HFF-Myc (cell line): ENCODE data around the gene ZNF324.

Experiments used
- DNase-seq: peaks from one replicate; pipeline ENCODE4 v3.0.0-alpha.2; 2011; ENCODE audit warnings: low read depth; ENCODE audit errors: extremely low read depth
- H3K4me3 ChIP-seq: replicated peaks from 2 replicates; pipeline ENCODE4 v1.5.1; 2011; ENCODE audit warnings: low read depth, mild to moderate bottlenecking, control low read depth, low read length
- TF ChIP-seq, protein P1 (sequence below): IDR thresholded peaks from 2 replicates; pipeline ENCODE4 v1.5.1; 2012; ENCODE audit warnings: mild to moderate bottlenecking, low read depth, low read length, control low read depth; ENCODE audit errors: missing control alignments

The ZNF324 gene

GRCh38 chr19:58474291-58474996 lies 7.6 kb downstream of the ZNF324 start:
- DNase-seq = no peak
- TF ChIP-seq, protein P1, sequence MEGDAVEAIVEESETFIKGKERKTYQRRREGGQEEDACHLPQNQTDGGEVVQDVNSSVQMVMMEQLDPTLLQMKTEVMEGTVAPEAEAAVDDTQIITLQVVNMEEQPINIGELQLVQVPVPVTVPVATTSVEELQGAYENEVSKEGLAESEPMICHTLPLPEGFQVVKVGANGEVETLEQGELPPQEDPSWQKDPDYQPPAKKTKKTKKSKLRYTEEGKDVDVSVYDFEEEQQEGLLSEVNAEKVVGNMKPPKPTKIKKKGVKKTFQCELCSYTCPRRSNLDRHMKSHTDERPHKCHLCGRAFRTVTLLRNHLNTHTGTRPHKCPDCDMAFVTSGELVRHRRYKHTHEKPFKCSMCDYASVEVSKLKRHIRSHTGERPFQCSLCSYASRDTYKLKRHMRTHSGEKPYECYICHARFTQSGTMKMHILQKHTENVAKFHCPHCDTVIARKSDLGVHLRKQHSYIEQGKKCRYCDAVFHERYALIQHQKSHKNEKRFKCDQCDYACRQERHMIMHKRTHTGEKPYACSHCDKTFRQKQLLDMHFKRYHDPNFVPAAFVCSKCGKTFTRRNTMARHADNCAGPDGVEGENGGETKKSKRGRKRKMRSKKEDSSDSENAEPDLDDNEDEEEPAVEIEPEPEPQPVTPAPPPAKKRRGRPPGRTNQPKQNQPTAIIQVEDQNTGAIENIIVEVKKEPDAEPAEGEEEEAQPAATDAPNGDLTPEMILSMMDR = no peak
- no peak overlapping the region for H3K4me3 ChIP-seq

GRCh38 chr19:58474997-58475713 lies 8.3 kb downstream of the ZNF324 start:
- TF ChIP-seq, protein P1 = no peak
- DNase-seq = no peak
- peak overlapping the region; percentile 59 for H3K4me3 ChIP-seq

- TF ChIP-seq, protein P1 = no peak
- peak; percentile 92 for DNase-seq
- peak within 1 kb of the TSS; percentile 59 for H3K4me3 ChIP-seq
Measured at GRCh38 chr19:58475714-58476497, 9.0 kb downstream of the ZNF324 start, which contains the start of gene ZNF446. TSS of gene ZNF446 (plus strand) at chr19:58476352. CDS start at chr19:58477219, 867 bp downstream.

- DNase-seq = no peak
- peak overlapping the region; percentile 59 for H3K4me3 ChIP-seq
- TF ChIP-seq, protein P1 = no peak
Measured at GRCh38 chr19:58476498-58477015, 9.7 kb downstream of the ZNF324 start.

DNA sequence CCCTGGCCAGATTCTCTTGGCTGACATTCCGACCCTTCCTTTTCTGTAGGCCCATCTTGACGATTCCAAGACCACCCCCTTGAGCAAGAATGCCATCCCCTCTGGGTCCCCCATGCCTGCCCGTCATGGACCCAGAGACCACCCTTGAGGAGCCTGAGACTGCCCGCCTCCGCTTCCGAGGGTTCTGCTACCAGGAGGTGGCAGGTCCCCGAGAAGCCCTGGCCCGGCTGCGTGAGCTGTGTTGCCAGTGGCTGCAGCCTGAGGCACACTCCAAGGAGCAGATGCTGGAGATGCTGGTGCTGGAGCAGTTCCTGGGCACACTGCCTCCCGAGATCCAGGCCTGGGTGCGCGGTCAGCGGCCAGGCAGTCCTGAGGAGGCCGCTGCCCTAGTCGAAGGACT lies 10.2 kb downstream of the ZNF324 start:
- H3K4me3 ChIP-seq = no peak overlapping the region
- TF ChIP-seq, protein P1 = no peak
- DNase-seq = no peak

DNA sequence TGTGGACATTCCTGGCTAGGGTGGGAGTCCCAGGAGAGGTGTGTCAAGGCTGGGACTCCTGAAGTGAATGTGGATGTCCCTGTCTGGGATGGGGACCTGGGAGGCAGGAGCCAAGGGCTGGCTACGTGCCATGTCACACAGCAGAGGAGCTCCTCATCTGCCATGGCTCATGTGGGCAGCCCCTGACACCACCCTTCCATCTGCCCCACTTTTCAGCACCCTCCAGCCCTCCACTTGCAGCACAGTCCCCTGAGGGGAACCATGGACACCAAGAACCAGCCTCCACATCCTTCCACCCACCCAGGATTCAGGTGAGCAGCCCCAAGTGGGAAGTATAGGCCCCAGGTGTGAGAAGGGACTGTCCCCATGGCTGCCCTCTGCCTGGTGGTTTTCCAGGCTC lies 11.0 kb downstream of the ZNF324 start:
- no peak for DNase-seq
- TF ChIP-seq, protein P1 = no peak
- no peak overlapping the region for H3K4me3 ChIP-seq
